Upper lobe of right lung (tissue), 1 donor: ENCODE data around the gene ZFP69B. TPM values are rescaled to one million over a fixed set of nuclear protein-coding genes. Genes with fewer than 3 reads are reported as not detected.

ENCODE experiments used
- ATAC-seq: fragments of 200-7000 bp; cut with Tn5 transposase; one replicate; pipeline ENCODE4 v1.9.1; 2020; ENCODE audit warnings: mild to moderate bottlenecking, moderate library complexity
- DNase-seq: peaks from one replicate; pipeline ENCODE4 v3.0.0-alpha.2; 2020
- H3K27ac ChIP-seq: fragments of 200-600 bp; one replicate; pipeline ENCODE4 v1.8.0; 2022
- H3K27me3 ChIP-seq: fragments of 200-600 bp; one replicate; pipeline ENCODE4 v1.8.0; 2022; ENCODE audit warnings: mild to moderate bottlenecking
- H3K36me3 ChIP-seq: fragments of 200-600 bp; one replicate; pipeline ENCODE4 v1.8.0; 2022
- H3K4me1 ChIP-seq: fragments of 200-600 bp; one replicate; pipeline ENCODE4 v1.8.0; 2022
- H3K4me3 ChIP-seq: fragments of 200-600 bp; one replicate; pipeline ENCODE4 v1.8.0; 2022; ENCODE audit warnings: mild to moderate bottlenecking
- H3K9me3 ChIP-seq: fragments of 200-600 bp; one replicate; pipeline ENCODE4 v1.8.0; 2022
- CTCF ChIP-seq: fragments of 200-600 bp; IDR thresholded peaks from one replicate; pipeline ENCODE4 v1.8.0; 2022; ENCODE audit warnings: antibody characterized with exemption
- intact Hi-C: fragments of 100-400 bp; cut with DNase I; formaldehyde crosslinking; loops from one replicate; pipeline ENCODE4 v1.11.0; 2022
- total RNA-seq: library from RNA; stranded (reverse); fragmentation: NEBNext Ultra II Directional; extraction: Animal tissue kit (Norgen Biotek cat#: 25700); gene quantifications from one replicate; pipeline ENCODE4 v1.2.1, GENCODE V29; 2021
- donor health status: DM: no; HTN: yes; CAD: no; lungs with severe emphysema.

The ZFP69B gene
- total RNA-seq, 1 donor from 2014 or later: 1.3 TPM

GRCh38 chr1:40462956-40463590 is 12.8 kb downstream of the ZFP69B start:
- no peaks in the 10 kb centered on the region for H3K27me3 ChIP-seq
- ATAC-seq: no peak
- no peak for TF ChIP-seq CTCF
- no peaks in the 10 kb centered on the region for H3K4me1 ChIP-seq
- no peak for DNase-seq
- H3K27ac ChIP-seq: no peak overlapping the region
- H3K9me3 ChIP-seq: peaks cover 81% of the 10 kb centered on the region
- H3K36me3 ChIP-seq: no peaks in the 10 kb centered on the region
- no peak overlapping the region for H3K4me3 ChIP-seq
- intact Hi-C loops: no loop called here

GRCh38 chr1:40469327-40469726 is 19.1 kb downstream of the ZFP69B start:
- H3K4me3 ChIP-seq: no peak overlapping the region
- peaks cover 64% of the 10 kb centered on the region for H3K9me3 ChIP-seq
- intact Hi-C loops: no loop called here
- DNase-seq (no peak), ATAC-seq (no peak)
- no peaks in the 10 kb centered on the region for H3K27me3 ChIP-seq
- no peaks in the 10 kb centered on the region for H3K36me3 ChIP-seq
- no peak for TF ChIP-seq CTCF
- no peak overlapping the region for H3K27ac ChIP-seq
- no peaks in the 10 kb centered on the region for H3K4me1 ChIP-seq

GRCh38 chr1:40475268-40475667 is 25.0 kb downstream of the ZFP69B start:
- no peak overlapping the region for H3K4me3 ChIP-seq
- H3K27me3 ChIP-seq: no peaks in the 10 kb centered on the region
- no peak for TF ChIP-seq CTCF
- H3K27ac ChIP-seq: no peak overlapping the region
- intact Hi-C loops: no loop called here
- H3K4me1 ChIP-seq: peaks cover 8% of the 10 kb centered on the region
- DNase-seq (no peak), ATAC-seq (no peak)
- H3K9me3 ChIP-seq: peaks cover 26% of the 10 kb centered on the region
- H3K36me3 ChIP-seq: no peaks in the 10 kb centered on the region

- peak; percentile 89 for DNase-seq
- Histone ChIP-seq H3K4me1 (peaks cover 8% of the 10 kb centered on the region), H3K4me3 (peak within 1 kb of the TSS; percentile 91), H3K27ac (peak within 1 kb of the TSS; percentile 56), H3K27me3 (no peaks in the 10 kb centered on the region), H3K36me3 (no peaks in the 10 kb centered on the region), H3K9me3 (peaks cover 18% of the 10 kb centered on the region)
- no peak for TF ChIP-seq CTCF
- peak; percentile 98 for ATAC-seq
- intact Hi-C loops: no loop called here
Measured at GRCh38 chr1:40476924-40477677, 26.8 kb downstream of the ZFP69B start, which contains the start of gene ZFP69. ZFP69 (plus strand) TSS chr1:40477290; CDS start chr1:40479362, 2,072 bp downstream.

GRCh38 chr1:40477678-40478053 is 27.4 kb downstream of the ZFP69B start:
- no peaks in the 10 kb centered on the region for H3K36me3 ChIP-seq
- H3K9me3 ChIP-seq: peaks cover 18% of the 10 kb centered on the region
- ATAC-seq: peak; percentile 50
- no peak for TF ChIP-seq CTCF
- H3K27me3 ChIP-seq: no peaks in the 10 kb centered on the region
- intact Hi-C loops: no loop called here
- peak overlapping the region; percentile 56 for H3K27ac ChIP-seq
- no peak for DNase-seq
- H3K4me3 ChIP-seq: peak overlapping the region; percentile 91
- H3K4me1 ChIP-seq: peaks cover 8% of the 10 kb centered on the region
